ENCODE results near the gene FRMD4A.
"Not testable (repeated sequence)": the region's sequence is repeated elsewhere in the genome, so short reads cannot be mapped to it uniquely, and the experiment has no call there.

Gene FRMD4A

GRCh38 chr10:13922586-13922985, 408.1 kb downstream of the FRMD4A start:
- no peaks in the 10 kb centered on the region for H3K9me3 Mint-ChIP-seq
- H3K4me1 Mint-ChIP-seq (ENCODE audit: low read depth in 2 of 2) = no peaks in the 10 kb centered on the region
- DNase-seq = no peak

GRCh38 chr10:13921941-13922340, 408.8 kb downstream of the FRMD4A start:
- Mint-ChIP-seq H3K36me3 (ENCODE audit: insufficient read depth) (no peaks in the 10 kb centered on the region), H3K9me3 (no peaks in the 10 kb centered on the region), H3K4me3 (no peak overlapping the region), H3K4me1 (ENCODE audit: low read depth in 2 of 2) (no peaks in the 10 kb centered on the region), H3K27ac (no peak overlapping the region), H3K27me3 (peaks cover 9 to 19% of the 10 kb centered on the region in 2 donors)
- no peak for DNase-seq
- no peak for ATAC-seq (replicated peaks)

More at GRCh38 chr10:13922586-13922985, 408.1 kb downstream of the FRMD4A start:
- no peak overlapping the region for H3K27ac Mint-ChIP-seq
- H3K27me3 Mint-ChIP-seq = peaks cover 9 to 19% of the 10 kb centered on the region in 2 donors
- no peaks in the 10 kb centered on the region for H3K36me3 Mint-ChIP-seq (ENCODE audit: insufficient read depth)
- no peak overlapping the region for H3K4me3 Mint-ChIP-seq
- no peak for ATAC-seq (replicated peaks)

GRCh38 chr10:13921131-13921530, 409.6 kb downstream of the FRMD4A start:
- not testable (repeated sequence) for H3K4me1 Mint-ChIP-seq (ENCODE audit: low read depth in 2 of 2); H3K27ac Mint-ChIP-seq; H3K4me3 Mint-ChIP-seq; H3K36me3 Mint-ChIP-seq (ENCODE audit: insufficient read depth); ATAC-seq (replicated peaks); DNase-seq; H3K9me3 Mint-ChIP-seq
- peaks cover 2 to 13% of the 10 kb centered on the region in 2 donors for H3K27me3 Mint-ChIP-seq

- H3K27ac Mint-ChIP-seq = no peak overlapping the region
- H3K9me3 Mint-ChIP-seq = no peaks in the 10 kb centered on the region
- DNase-seq (no peak), ATAC-seq (replicated peaks) (no peak)
- H3K27me3 Mint-ChIP-seq = peaks cover 0 to 7% of the 10 kb centered on the region in 2 donors
- no peak overlapping the region for H3K4me3 Mint-ChIP-seq
- no peaks in the 10 kb centered on the region for H3K36me3 Mint-ChIP-seq (ENCODE audit: insufficient read depth)
- H3K4me1 Mint-ChIP-seq (ENCODE audit: low read depth in 2 of 2) = no peaks in the 10 kb centered on the region
Measured at GRCh38 chr10:13920465-13920864, 410.3 kb downstream of the FRMD4A start.

GRCh38 chr10:13920031-13920430, 410.7 kb downstream of the FRMD4A start:
- Mint-ChIP-seq H3K4me3 (no peak overlapping the region), H3K36me3 (ENCODE audit: insufficient read depth) (no peaks in the 10 kb centered on the region), H3K27ac (no peak overlapping the region), H3K27me3 (peaks cover 0 to 7% of the 10 kb centered on the region in 2 donors), H3K4me1 (ENCODE audit: low read depth in 2 of 2) (no peaks in the 10 kb centered on the region), H3K9me3 (no peaks in the 10 kb centered on the region)
- ATAC-seq (replicated peaks) = no peak
- DNase-seq = no peak

GRCh38 chr10:13917791-13918190, 412.9 kb downstream of the FRMD4A start:
- no peaks in the 10 kb centered on the region for H3K36me3 Mint-ChIP-seq (ENCODE audit: insufficient read depth)
- H3K9me3 Mint-ChIP-seq = no peaks in the 10 kb centered on the region
- ATAC-seq (replicated peaks) (no peak), DNase-seq (no peak)
- H3K4me1 Mint-ChIP-seq (ENCODE audit: low read depth in 2 of 2) = no peaks in the 10 kb centered on the region
- no peak overlapping the region for H3K4me3 Mint-ChIP-seq
- H3K27me3 Mint-ChIP-seq = no peaks in the 10 kb centered on the region
- no peak overlapping the region for H3K27ac Mint-ChIP-seq

- Mint-ChIP-seq H3K9me3 (no peaks in the 10 kb centered on the region), H3K36me3 (ENCODE audit: insufficient read depth) (no peaks in the 10 kb centered on the region), H3K27me3 (no peaks in the 10 kb centered on the region)
Measured at GRCh38 chr10:13916384-13916947, 414.3 kb downstream of the FRMD4A start.

GRCh38 chr10:13915710-13916109, 415.0 kb downstream of the FRMD4A start:
- ATAC-seq (replicated peaks) = no peak
- H3K27ac Mint-ChIP-seq = no peak overlapping the region
- H3K9me3 Mint-ChIP-seq = no peaks in the 10 kb centered on the region
- H3K4me1 Mint-ChIP-seq (ENCODE audit: low read depth in 2 of 2) = no peaks in the 10 kb centered on the region
- no peaks in the 10 kb centered on the region for H3K27me3 Mint-ChIP-seq
- H3K4me3 Mint-ChIP-seq = no peak overlapping the region
- DNase-seq = no peak
- no peaks in the 10 kb centered on the region for H3K36me3 Mint-ChIP-seq (ENCODE audit: insufficient read depth)

More at GRCh38 chr10:13916384-13916947, 414.3 kb downstream of the FRMD4A start:
- DNase-seq = no peak
- H3K4me3 Mint-ChIP-seq = no peak overlapping the region
- H3K27ac Mint-ChIP-seq = no peak overlapping the region
- no peaks in the 10 kb centered on the region for H3K4me1 Mint-ChIP-seq (ENCODE audit: low read depth in 2 of 2)
- ATAC-seq (replicated peaks) = no peak

GRCh38 chr10:13913897-13914296, 416.8 kb downstream of the FRMD4A start:
- no peaks in the 10 kb centered on the region for H3K9me3 Mint-ChIP-seq

GRCh38 chr10:13911821-13912520, 418.8 kb downstream of the FRMD4A start:
- Mint-ChIP-seq H3K4me1 (ENCODE audit: low read depth in 2 of 2) (no peaks in the 10 kb centered on the region), H3K27ac (no peak overlapping the region), H3K9me3 (no peaks in the 10 kb centered on the region), H3K27me3 (no peaks in the 10 kb centered on the region), H3K36me3 (ENCODE audit: insufficient read depth) (no peaks in the 10 kb centered on the region), H3K4me3 (no peak overlapping the region)
- no peak for DNase-seq
- ATAC-seq (replicated peaks) = no peak

More at GRCh38 chr10:13913897-13914296, 416.8 kb downstream of the FRMD4A start:
- no peak overlapping the region for H3K4me3 Mint-ChIP-seq
- ATAC-seq (replicated peaks) (no peak), DNase-seq (no peak)
- H3K36me3 Mint-ChIP-seq (ENCODE audit: insufficient read depth) = no peaks in the 10 kb centered on the region
- no peak overlapping the region for H3K27ac Mint-ChIP-seq
- H3K4me1 Mint-ChIP-seq (ENCODE audit: low read depth in 2 of 2) = no peaks in the 10 kb centered on the region
- no peaks in the 10 kb centered on the region for H3K27me3 Mint-ChIP-seq

GRCh38 chr10:13909516-13910258, 421.0 kb downstream of the FRMD4A start:
- Mint-ChIP-seq H3K9me3 (no peaks in the 10 kb centered on the region), H3K36me3 (ENCODE audit: insufficient read depth) (no peaks in the 10 kb centered on the region), H3K4me3 (no peak overlapping the region), H3K4me1 (ENCODE audit: low read depth in 2 of 2) (no peaks in the 10 kb centered on the region), H3K27me3 (peaks cover 0 to under 1% of the 10 kb centered on the region in 2 donors), H3K27ac (no peak overlapping the region)
- DNase-seq (no peak), ATAC-seq (replicated peaks) (no peak)

GRCh38 chr10:13908475-13908874, 422.2 kb downstream of the FRMD4A start:
- ATAC-seq (replicated peaks) = no peak
- Mint-ChIP-seq H3K27ac (no peak overlapping the region), H3K4me1 (ENCODE audit: low read depth in 2 of 2) (no peaks in the 10 kb centered on the region)

GRCh38 chr10:13907570-13907969, 423.2 kb downstream of the FRMD4A start:
- H3K4me3 Mint-ChIP-seq = no peak overlapping the region
- H3K9me3 Mint-ChIP-seq = no peaks in the 10 kb centered on the region
- no peak for ATAC-seq (replicated peaks)
- no peaks in the 10 kb centered on the region for H3K4me1 Mint-ChIP-seq (ENCODE audit: low read depth in 2 of 2)
- peaks cover 6 to 10% of the 10 kb centered on the region in 2 donors for H3K27me3 Mint-ChIP-seq
- no peaks in the 10 kb centered on the region for H3K36me3 Mint-ChIP-seq (ENCODE audit: insufficient read depth)
- no peak overlapping the region for H3K27ac Mint-ChIP-seq
- no peak for DNase-seq

More at GRCh38 chr10:13908475-13908874, 422.2 kb downstream of the FRMD4A start:
- no peaks in the 10 kb centered on the region for H3K9me3 Mint-ChIP-seq
- no peak overlapping the region for H3K4me3 Mint-ChIP-seq
- H3K27me3 Mint-ChIP-seq = peaks cover 6 to 10% of the 10 kb centered on the region in 2 donors
- no peak for DNase-seq
- no peaks in the 10 kb centered on the region for H3K36me3 Mint-ChIP-seq (ENCODE audit: insufficient read depth)

GRCh38 chr10:13905281-13905680, 425.4 kb downstream of the FRMD4A start:
- ATAC-seq (replicated peaks) = no peak
- Mint-ChIP-seq H3K4me1 (ENCODE audit: low read depth in 2 of 2) (no peaks in the 10 kb centered on the region), H3K36me3 (ENCODE audit: insufficient read depth) (no peaks in the 10 kb centered on the region)

More at GRCh38 chr10:13905281-13905680, 425.4 kb downstream of the FRMD4A start:
- H3K27ac Mint-ChIP-seq = no peak overlapping the region
- peaks cover 6 to 10% of the 10 kb centered on the region in 2 donors for H3K27me3 Mint-ChIP-seq
- H3K9me3 Mint-ChIP-seq = no peaks in the 10 kb centered on the region
- H3K4me3 Mint-ChIP-seq = no peak overlapping the region
- DNase-seq = no peak
